HG03521 (cell line): ENCODE data around the gene TTLL9.

Source experiments
- ATAC-seq: cut with Tn5 transposase; IDR thresholded peaks from one replicate; pipeline ENCODE4 v1.9.1; 2021; ENCODE audit warnings: mild to moderate bottlenecking, moderate library complexity; ENCODE audit not compliant: unreplicated experiment

The TTLL9 gene

GRCh38 chr20:31972471-31973021 is 102.1 kb downstream of the TTLL9 start:
- no peak for ATAC-seq

- ATAC-seq: no peak
These were observed 103.9 kb downstream of the TTLL9 start for GRCh38 chr20:31974296-31974695.

- ATAC-seq: no peak
These were observed 104.6 kb downstream of the TTLL9 start for GRCh38 chr20:31974951-31975487.

DNA sequence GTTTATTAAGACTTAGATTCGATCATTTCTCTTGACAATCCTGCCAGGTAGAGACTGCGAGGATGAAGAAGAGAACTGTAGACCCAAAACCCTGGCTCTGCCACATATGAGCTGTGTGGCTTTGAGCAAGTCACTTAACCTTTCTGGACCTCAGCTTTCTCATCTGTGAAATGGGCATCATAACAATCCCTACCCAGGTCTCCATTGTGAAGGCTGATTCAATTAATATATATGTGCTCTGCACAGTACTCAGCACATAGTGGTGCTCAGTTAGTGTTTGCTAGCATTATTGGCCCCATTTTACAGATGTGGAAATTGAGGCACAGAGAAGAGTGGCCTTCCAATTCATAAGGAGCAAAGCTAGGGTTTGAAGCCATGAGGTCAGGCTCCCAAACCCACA is 105.4 kb downstream of the TTLL9 start:
- ATAC-seq: no peak

DNA sequence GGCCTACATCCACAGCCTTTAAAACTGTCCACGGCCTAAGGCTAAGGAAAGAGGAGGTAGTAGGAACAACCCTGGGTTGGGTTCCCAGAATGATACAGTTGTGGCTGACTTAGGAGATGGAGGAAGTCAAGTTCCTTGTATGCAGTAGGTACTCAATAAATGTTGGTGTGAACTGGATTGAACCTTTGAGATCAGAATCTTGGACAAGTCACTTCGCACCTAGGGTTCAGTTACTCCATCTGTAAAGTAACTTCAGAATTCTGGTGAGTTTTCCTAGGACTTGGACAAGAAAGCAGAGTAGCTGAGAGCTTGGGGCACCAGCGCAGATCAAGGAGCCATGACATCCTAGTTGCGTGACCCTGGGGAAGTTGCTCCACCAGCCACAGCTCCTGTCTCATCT is 106.6 kb downstream of the TTLL9 start:
- no peak for ATAC-seq

- ATAC-seq: no peak
These were observed 109.4 kb downstream of the TTLL9 start for GRCh38 chr20:31979713-31980426.

GRCh38 chr20:31981784-31982183 is 111.3 kb downstream of the TTLL9 start:
- no peak for ATAC-seq

DNA sequence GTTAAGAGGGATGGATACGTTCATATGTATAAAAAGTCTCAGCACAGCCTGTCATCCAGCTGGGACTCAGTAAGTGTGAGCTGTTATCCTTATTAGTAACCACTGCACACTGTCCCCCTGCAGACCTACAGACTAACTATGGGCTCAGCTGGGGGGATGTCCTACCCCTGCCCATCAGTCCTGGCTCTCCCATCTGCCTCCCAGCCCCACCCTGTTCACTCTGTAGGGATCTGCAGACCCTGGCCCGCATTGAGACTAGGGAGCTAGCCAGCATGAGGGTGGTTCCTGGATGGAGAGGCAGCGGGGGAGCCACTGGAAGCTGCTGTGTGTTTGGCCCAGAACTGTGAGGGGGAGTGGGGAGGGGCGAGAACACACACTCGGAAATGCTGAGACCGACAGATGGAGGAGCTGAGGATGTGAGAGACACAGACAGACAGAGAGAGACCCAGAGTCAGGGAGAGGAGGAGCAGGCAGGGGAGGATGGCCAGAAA is 114.6 kb downstream of the TTLL9 start:
- no peak for ATAC-seq

- ATAC-seq: no peak
These were observed 117.3 kb downstream of the TTLL9 start for GRCh38 chr20:31987744-31988143.

- no peak for ATAC-seq
These were observed 118.1 kb downstream of the TTLL9 start for GRCh38 chr20:31988430-31989015.

DNA sequence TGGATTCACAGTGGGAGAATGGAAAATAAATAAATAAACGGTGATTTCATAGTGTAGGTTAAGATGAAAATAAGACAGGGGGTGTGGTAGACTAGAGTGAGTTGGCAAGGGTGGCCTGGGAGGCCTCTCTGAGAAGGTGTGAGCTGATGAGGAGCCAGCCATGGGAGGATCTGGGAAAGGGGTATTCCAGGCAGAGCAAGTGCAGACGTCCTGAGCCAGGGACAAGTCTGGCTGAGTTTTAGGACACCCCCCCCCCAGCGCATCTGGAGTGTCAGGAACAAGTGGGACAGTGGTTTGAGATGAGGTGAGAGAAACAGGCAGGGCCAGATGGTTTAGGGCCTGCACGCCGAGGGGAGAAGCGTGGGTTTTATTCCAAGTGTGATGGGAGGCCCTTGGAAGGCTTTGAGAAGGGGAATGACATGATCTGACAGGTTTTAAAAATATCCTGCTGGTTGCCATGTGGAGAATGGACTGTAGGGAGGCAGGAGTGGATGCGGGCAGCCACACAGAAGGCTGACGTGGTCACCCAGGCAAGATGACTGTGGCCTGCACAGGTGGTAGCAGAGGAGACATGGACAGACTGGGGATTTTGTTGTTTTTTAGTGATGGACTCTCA is 118.7 kb downstream of the TTLL9 start:
- ATAC-seq: no peak

DNA sequence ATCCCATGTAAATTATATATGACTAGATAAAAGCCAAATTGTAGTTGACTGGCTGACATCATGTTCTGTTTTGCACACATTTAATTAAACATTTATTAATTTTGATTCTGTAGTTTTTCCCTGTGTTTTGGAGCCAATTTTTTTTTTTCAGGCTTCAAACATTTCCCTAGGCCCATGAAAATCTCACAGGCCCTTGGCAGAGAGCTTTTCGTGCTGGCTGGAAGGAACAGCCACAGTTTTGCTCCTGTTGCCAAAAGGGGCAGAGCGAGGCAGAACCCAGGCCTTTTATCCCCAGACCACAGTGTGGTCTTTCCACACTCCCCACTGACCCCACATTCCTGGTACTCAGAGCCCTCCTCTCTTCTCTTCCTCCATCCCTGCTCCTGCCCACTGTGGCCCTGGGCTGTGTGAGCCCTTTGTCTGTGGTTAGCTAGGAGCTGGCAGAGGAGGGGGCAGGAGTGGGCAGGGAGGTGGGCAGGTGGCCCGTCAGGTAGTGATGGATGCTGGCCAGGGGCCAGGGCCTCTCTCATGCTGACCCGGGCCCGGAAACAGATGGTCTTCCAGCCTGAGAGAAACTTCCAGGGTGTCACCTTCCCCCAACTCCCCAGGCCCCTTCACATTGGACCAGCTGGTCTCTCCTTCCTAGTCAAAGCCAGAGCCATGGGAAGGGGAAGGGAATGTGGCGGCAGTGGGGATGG is 120.4 kb downstream of the TTLL9 start:
- ATAC-seq: no peak

DNA sequence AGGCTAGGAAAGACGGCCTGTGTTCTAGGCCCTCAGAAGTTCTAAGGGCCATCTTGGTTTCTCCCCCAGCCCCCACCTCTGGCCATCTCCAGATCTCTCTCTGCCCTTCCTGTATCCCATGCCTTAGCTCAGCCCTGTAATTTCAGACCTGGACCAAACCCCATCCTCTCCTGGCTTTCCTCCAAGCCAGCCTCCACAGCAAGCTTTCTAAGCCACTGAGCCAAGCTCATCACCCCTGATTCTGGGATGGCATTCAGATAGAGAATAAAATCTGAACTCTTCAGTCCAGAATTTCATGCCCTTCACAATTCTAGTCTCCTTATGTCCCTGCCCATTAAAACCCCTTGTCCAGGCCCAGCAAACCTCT is 120.9 kb downstream of the TTLL9 start:
- ATAC-seq: no peak

DNA sequence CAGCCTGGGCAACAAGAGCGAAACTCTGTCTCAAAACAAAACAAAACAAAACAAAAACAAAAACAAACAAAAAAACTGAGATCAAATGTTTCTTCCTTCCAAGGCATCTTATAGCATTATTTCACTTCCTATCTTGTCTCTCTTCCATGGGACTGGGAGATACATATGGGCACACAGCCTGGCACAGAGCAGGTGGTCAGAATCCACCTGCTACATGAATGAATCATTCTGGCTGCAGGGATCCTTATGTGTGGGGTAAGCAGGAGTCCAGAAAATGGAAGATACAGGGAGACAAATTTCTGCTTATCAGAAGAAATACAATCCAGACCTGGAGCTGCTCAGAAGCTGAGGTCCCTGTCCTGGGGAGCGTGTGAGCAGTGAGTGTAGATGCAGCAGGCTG is 121.7 kb downstream of the TTLL9 start:
- no peak for ATAC-seq
